Measurements from ENCODE around the gene RTP3. TPM values are rescaled to one million over a fixed set of nuclear protein-coding genes. Genes with fewer than 3 reads are reported as not detected.

The RTP3 gene
- total and polyA plus RNA-seq, 4 donors = 1.0 to 61.7 (median 26.6) TPM

GRCh38 chr3:46482632-46483350 lies 15.0 kb upstream of the RTP3 start:
- no peak overlapping the region for H3K9ac ChIP-seq (ENCODE audit: low read depth in 1 of 2, low read length in 2 of 2)
- H3K4me3 ChIP-seq (ENCODE audit: low read depth in 1 of 3, low read length in 3 of 3) = no peak overlapping the region
- 97% methylated on average over 1 of the region's 1 CpG for WGBS
- no peak for DNase-seq (ENCODE audit: low spot score)
- no peak overlapping the region for H3K27ac ChIP-seq (ENCODE audit: low read depth in 1 of 2, low read length in 2 of 2)
- H3K4me1 ChIP-seq (ENCODE audit: control insufficient read depth in 4 of 4, insufficient read depth in 4 of 4, low read length in 3 of 4) = no peaks in the 10 kb centered on the region
- TF ChIP-seq YY1 (IDR thresholded peaks at IDR 0.05) (no peak), NR2F2 (IDR thresholded peaks at IDR 0.05) (no peak), FOXA2 (IDR thresholded peaks at IDR 0.05) (no peak), EGR1 (IDR thresholded peaks at IDR 0.05; ENCODE audit: low read depth in 2 of 2) (no peak), RXRA (IDR thresholded peaks at IDR 0.05) (no peak), TAF1 (conservative IDR thresholded peaks at IDR 0.05) (no peak), REST (IDR thresholded peaks at IDR 0.05) (no peak), CTCF (IDR thresholded peaks at IDR 0.05; ENCODE audit: low read depth, low read length, missing input control) (no peak), MAX (IDR thresholded peaks at IDR 0.05) (no peak), RAD21 (IDR thresholded peaks at IDR 0.05) (no peak), HNF4A (conservative IDR thresholded peaks at IDR 0.05) (no peak), SP1 (IDR thresholded peaks at IDR 0.05) (no peak), HNF4G (IDR thresholded peaks at IDR 0.05) (no peak)
- H3K27me3 ChIP-seq (ENCODE audit: control insufficient read depth in 4 of 4, insufficient read depth in 4 of 4, low read length in 3 of 4) = no peaks in the 10 kb centered on the region
- no peaks in the 10 kb centered on the region for H3K36me3 ChIP-seq (ENCODE audit: control insufficient read depth in 4 of 4, insufficient read depth in 3 of 4, low read depth in 1 of 4, low read length in 3 of 4)
- no peaks in the 10 kb centered on the region for H3K9me3 ChIP-seq (ENCODE audit: control insufficient read depth in 4 of 4, low read length in 3 of 4)

GRCh38 chr3:46483825-46484224 lies 14.0 kb upstream of the RTP3 start:
- Histone ChIP-seq H3K36me3 (ENCODE audit: control insufficient read depth in 4 of 4, insufficient read depth in 3 of 4, low read depth in 1 of 4, low read length in 3 of 4) (no peaks in the 10 kb centered on the region), H3K9ac (ENCODE audit: low read depth in 1 of 2, low read length in 2 of 2) (no peak overlapping the region), H3K9me3 (ENCODE audit: control insufficient read depth in 4 of 4, low read length in 3 of 4) (no peaks in the 10 kb centered on the region), H3K27ac (ENCODE audit: low read depth in 1 of 2, low read length in 2 of 2) (no peak overlapping the region), H3K4me1 (ENCODE audit: control insufficient read depth in 4 of 4, insufficient read depth in 4 of 4, low read length in 3 of 4) (peaks cover 0 to 4% (median 2%) of the 10 kb centered on the region in 4 donors), H3K4me3 (ENCODE audit: low read depth in 1 of 3, low read length in 3 of 3) (no peak overlapping the region), H3K27me3 (ENCODE audit: control insufficient read depth in 4 of 4, insufficient read depth in 4 of 4, low read length in 3 of 4) (no peaks in the 10 kb centered on the region)
- no peak for DNase-seq (ENCODE audit: low spot score)
- WGBS = 94% methylated on average over 2 of the region's 2 CpGs
- no peak for TF ChIP-seq FOXA2 (IDR thresholded peaks at IDR 0.05)
- no peak for TF ChIP-seq SP1 (IDR thresholded peaks at IDR 0.05)
- TF ChIP-seq GABPA (IDR thresholded peaks at IDR 0.05 in 1 of 2, conservative IDR thresholded peaks at IDR 0.05 in 1 of 2) = no peak
- no peak for TF ChIP-seq RAD21 (IDR thresholded peaks at IDR 0.05)
- no peak for TF ChIP-seq ZBTB33 (IDR thresholded peaks at IDR 0.05)
- no peak for TF ChIP-seq JUND (IDR thresholded peaks at IDR 0.05)
- TF ChIP-seq RXRA (IDR thresholded peaks at IDR 0.05) = no peak
- TF ChIP-seq NR2F2 (IDR thresholded peaks at IDR 0.05) = no peak
- no peak for TF ChIP-seq TAF1 (conservative IDR thresholded peaks at IDR 0.05)
- no peak for TF ChIP-seq EGR1 (IDR thresholded peaks at IDR 0.05; ENCODE audit: low read depth in 2 of 2)
- TF ChIP-seq MAX (IDR thresholded peaks at IDR 0.05) = no peak

All from liver (tissue), 9 donors.